Measurements from ENCODE around the gene GPATCH2. TPM values are rescaled to one million over a fixed set of nuclear protein-coding genes. Genes with fewer than 3 reads are reported as not detected.

Gene GPATCH2
- total RNA-seq, 1 donor from 2014 or later = 13.0 TPM

DNA sequence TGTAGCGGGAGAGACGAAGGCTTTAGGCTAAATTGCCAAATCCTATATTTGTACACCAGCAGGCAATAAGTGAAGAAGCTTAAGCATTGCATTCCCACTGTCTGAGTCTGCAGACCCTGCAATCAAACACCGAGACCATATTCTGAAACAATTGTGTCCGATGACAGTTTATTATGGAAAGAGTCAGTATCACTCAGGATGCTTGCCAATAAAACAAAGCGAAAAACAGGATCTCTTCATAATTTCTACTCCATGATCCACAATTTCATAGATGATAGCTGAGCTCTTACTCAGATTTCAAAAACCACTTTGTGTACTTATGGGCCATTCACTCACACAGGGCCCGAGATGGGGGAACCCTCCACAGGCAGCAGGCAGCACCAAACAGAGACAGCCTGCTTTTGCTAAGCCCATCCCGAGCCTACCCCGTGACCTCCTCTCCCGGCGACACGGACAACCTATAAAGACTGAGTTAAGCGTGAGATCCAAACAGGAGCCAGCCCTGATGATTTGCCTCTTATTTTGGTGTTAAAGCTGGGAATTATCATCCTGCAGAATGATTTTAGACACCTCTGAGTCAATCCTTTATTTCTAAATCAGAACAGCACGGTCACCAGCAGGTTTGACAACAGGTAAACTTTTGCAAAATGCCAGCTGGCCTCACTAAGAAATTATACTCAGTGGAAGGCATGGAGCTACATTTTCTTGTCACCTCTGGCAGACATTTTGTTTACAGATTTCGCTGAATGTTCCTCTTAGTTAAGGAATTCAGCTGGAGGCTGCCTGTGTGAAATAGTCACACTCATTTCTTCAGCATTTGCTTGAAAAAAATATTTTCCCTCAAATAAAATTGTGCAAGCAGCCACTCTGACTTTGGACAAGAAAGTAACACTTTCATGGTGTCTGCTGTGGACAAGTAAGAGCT, 212.4 kb downstream of the GPATCH2 start:
- TF ChIP-seq, protein P1, sequence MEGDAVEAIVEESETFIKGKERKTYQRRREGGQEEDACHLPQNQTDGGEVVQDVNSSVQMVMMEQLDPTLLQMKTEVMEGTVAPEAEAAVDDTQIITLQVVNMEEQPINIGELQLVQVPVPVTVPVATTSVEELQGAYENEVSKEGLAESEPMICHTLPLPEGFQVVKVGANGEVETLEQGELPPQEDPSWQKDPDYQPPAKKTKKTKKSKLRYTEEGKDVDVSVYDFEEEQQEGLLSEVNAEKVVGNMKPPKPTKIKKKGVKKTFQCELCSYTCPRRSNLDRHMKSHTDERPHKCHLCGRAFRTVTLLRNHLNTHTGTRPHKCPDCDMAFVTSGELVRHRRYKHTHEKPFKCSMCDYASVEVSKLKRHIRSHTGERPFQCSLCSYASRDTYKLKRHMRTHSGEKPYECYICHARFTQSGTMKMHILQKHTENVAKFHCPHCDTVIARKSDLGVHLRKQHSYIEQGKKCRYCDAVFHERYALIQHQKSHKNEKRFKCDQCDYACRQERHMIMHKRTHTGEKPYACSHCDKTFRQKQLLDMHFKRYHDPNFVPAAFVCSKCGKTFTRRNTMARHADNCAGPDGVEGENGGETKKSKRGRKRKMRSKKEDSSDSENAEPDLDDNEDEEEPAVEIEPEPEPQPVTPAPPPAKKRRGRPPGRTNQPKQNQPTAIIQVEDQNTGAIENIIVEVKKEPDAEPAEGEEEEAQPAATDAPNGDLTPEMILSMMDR (conservative IDR thresholded peaks at IDR 0.05; ENCODE audit: low read depth, low read length) = no peak

DNA sequence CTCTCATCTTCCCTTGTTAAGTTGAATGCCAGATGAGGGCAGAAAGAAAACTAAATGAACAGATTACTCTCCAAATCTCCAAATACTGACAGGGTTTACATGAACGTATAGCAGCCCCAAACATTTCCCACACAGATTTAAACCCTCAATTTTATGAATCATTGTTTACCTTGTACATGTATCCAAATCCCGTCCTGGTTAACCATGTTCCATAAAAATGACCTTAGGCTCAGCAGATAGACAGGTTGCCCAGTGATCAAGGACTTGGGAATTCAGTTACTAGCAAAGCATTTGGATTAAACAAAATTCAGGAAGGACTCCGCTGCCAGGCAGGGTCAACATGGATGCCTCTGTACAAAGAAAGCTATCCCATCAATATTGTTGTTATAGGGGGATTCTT, 213.5 kb downstream of the GPATCH2 start:
- H3K4me3 ChIP-seq (ENCODE audit: low read depth, low read length) = no peak overlapping the region
- DNase-seq (ENCODE audit: low read depth) = no peak
- TF ChIP-seq, protein P1 (conservative IDR thresholded peaks at IDR 0.05; ENCODE audit: low read depth, low read length) = no peak

More for the DNA sequence above, 212.4 kb downstream of the GPATCH2 start:
- DNase-seq (ENCODE audit: low read depth) = no peak
- no peak overlapping the region for H3K4me3 ChIP-seq (ENCODE audit: low read depth, low read length)

DNA sequence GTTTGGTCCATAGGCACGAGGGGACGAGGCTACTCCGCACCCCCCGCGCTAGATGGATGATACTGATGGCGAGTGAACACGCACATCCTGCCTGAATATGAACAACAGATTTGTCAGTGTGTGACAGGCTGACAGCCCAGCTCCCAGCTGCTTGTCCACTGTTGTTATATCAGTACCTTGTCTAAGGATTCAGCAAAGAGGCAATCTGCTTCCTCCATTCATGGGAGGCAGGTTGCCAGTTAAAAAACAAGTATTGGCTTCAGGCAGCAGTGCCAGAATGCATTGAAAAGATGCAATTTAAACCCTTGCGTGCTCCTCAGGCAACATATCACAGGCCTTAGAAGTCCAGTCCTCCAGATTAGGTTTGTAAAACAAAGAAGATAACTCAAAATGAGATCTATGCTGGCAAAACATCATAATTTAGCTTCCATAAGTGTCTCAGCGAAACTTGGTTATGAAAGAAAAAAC, 223.3 kb downstream of the GPATCH2 start:
- DNase-seq (ENCODE audit: low read depth) = no peak
- TF ChIP-seq, protein P1 (conservative IDR thresholded peaks at IDR 0.05; ENCODE audit: low read depth, low read length) = no peak
- H3K4me3 ChIP-seq (ENCODE audit: low read depth, low read length) = no peak overlapping the region

DNA sequence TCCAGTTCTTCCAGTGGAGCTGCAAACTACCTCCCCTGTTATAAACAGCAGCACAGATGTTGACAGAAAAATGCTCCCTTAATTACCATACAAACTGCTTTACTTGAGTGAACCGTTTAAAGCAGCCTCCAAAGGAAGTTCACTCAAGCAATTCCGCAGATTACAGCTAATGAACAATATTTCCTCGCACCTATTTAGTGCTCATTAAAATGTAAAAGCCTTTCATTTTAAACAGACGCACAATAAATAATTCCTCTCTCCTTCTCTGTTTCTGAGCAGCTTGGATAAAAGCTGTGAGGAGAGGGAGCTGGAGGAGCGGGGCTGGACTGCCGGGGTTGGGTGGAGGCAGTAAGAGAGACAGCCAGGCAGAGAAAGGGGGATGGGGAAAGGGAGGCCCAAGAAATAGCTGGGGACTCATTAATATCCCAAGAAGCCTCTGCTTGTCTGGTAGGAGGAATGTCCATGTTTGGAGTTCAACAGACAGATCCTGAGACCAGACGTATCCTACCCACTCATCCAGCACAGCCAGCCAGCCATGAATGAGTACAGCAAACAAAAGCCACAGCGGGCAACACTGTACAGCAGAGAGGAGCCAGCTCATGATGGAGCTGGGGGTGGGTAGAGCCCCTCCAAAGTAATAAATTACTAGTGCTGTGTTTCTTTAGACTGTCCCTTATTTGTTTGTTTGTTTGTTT, 227.7 kb downstream of the GPATCH2 start:
- peak overlapping the region; percentile 24 for H3K4me3 ChIP-seq (ENCODE audit: low read depth, low read length)
- DNase-seq (ENCODE audit: low read depth) = peak; percentile 78
- TF ChIP-seq, protein P1 (conservative IDR thresholded peaks at IDR 0.05; ENCODE audit: low read depth, low read length) = no peak

DNA sequence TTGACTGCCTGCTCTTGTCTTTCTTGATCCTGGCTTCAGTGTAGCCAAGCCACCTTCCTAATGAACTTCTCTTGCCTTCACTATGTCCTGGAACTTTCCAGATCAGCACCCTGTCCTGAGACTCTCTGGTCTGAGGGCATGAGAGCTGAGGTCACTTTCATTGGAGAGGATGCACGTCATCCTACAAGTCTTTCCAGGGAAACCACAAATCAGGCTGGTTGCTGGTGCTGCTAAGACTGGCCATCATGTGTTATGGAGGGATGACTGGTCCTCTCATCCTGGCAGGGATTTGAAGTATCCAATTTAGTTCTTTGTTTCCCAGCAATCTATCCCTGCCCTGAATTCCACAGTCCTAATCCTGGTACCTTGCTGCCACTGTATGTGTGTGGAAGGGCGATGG, 228.6 kb downstream of the GPATCH2 start:
- no peak overlapping the region for H3K4me3 ChIP-seq (ENCODE audit: low read depth, low read length)
- DNase-seq (ENCODE audit: low read depth) = no peak
- TF ChIP-seq, protein P1 (conservative IDR thresholded peaks at IDR 0.05; ENCODE audit: low read depth, low read length) = no peak

DNA sequence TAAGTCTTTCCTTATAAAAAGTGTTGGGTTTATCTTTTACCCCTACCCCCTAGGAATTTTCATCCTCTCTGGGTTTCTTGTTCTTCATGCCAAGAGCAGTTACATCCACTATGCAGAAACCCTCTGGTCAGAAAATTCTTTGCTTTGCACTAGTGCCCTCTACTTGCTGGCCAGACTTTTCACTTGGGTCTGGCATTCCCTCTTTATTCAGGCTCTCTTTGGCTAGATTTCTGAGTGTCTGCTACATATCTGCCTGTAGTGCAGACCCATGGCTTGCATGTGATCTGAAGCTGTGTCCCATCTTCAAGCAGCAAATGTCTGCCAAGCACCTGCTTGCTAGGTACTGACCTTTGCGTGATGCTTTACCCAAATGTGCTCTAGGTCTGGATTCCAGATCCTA, 237.0 kb downstream of the GPATCH2 start:
- TF ChIP-seq, protein P1 (conservative IDR thresholded peaks at IDR 0.05; ENCODE audit: low read depth, low read length) = peak; percentile 59
- H3K4me3 ChIP-seq (ENCODE audit: low read depth, low read length) = no peak overlapping the region
- no peak for DNase-seq (ENCODE audit: low read depth)
